GM21423 (cell line): ENCODE data around the gene ENTPD6.
"Not testable (repeated sequence)": the region's sequence is repeated elsewhere in the genome, so short reads cannot be mapped to it uniquely, and the experiment has no call there.

Source experiments
- ATAC-seq: cut with Tn5 transposase; IDR thresholded peaks from one replicate; pipeline ENCODE4 v1.9.1; 2021; ENCODE audit warnings: mild to moderate bottlenecking, moderate library complexity; ENCODE audit not compliant: unreplicated experiment

The ENTPD6 gene

DNA sequence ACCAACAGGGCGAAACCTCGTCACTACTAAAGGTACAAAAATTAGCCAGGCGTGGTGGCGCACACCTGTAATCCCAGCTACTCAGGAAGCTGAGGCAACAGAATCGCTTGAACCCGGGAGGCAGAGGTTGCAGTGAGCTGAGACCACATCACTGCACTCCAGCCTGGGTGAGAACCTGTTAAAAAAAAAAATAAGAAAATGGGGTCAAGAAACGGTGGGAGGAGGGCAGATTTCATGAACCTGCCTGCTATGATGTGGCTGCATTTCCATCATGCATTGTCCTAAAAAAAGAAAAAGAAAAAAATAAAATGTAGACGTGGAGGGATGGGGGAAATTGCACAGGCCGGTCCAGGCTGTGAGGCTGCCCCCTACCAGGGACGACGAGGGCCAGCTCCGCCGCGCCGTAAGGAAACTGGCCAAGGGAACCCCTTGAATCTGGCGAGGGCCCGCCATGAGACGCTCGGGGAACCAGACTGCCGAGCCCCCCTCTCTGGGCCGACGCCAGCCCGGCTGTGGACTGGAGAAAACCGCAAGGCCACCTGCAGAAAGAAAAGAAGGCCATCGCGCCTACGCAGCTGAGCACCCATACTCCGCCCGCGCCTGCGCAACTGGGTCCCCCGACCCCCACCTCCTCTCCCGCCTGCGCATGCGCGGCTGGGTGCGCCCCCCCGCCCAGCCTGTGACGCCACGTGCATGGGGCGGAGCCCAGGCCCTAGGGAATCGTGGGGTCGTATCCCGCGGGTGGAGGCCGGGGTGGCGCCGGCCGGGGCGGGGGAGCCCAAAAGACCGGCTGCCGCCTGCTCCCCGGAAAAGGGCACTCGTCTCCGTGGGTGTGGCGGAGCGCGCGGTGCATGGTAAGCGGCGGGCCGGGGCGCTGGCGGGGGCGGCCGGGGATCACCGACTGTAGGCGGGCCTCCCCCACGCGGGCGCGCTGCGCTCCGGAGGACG is at the start of gene ENTPD6:
TSS of gene ENTPD6 (plus strand) at position 699 of the 948 bp plus-strand sequence. CDS start 10,825 bp downstream, outside the sequence.
- ATAC-seq: peak; percentile 74

- no peak for ATAC-seq
Observed at GRCh38 chr20:25146976-25147375, 48.5 kb upstream of the ENTPD6 start.

DNA sequence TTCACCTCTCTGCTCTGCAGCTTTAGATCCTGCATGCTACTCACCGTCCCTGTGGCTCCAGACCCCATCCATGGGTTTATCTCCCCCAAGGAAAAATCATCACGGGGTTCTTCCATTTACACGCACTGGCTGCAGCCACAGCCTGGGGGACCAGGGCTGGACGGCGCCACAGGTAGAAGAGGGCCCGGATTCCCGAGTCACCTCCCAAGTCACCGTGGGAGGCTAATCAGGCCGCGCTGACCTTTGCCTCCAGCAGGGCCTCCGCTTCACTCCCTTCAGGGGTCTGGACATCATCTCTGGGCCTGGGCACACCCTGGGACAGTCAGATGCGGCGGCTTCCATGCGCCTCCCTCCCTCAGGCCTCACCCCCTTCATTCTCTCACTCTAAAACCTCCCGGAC is 47.8 kb upstream of the ENTPD6 start:
- ATAC-seq: no peak

- ATAC-seq: no peak
Observed at GRCh38 chr20:25148181-25148981, 47.1 kb upstream of the ENTPD6 start.

- no peak for ATAC-seq
Observed at GRCh38 chr20:25148982-25149846, 46.3 kb upstream of the ENTPD6 start.

DNA sequence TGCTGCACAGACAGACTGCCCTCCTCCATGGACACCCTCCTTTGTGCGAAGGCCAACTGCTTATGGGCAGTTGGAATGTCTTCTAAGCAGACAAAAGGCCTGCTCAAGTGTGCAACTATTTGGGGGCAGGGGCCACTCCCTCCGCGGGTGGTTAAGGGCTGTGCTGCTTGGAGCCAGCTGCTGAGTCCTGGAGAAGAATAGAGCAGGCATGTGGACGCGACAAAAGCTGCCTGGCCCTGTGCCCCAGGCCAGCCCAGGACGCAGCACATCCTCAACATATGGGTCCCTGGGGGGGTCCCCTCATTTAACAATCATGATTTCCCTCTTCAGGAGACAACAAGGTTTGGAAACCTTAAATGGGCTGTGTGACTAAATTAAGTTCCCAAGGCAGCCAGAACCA is 45.5 kb upstream of the ENTPD6 start:
- ATAC-seq: no peak

GRCh38 chr20:25158043-25158442 is 37.5 kb upstream of the ENTPD6 start:
- no peak for ATAC-seq

GRCh38 chr20:25160467-25160866 is 35.0 kb upstream of the ENTPD6 start:
- no peak for ATAC-seq

- ATAC-seq: no peak
Observed at GRCh38 chr20:25160897-25161296, 34.6 kb upstream of the ENTPD6 start.

DNA sequence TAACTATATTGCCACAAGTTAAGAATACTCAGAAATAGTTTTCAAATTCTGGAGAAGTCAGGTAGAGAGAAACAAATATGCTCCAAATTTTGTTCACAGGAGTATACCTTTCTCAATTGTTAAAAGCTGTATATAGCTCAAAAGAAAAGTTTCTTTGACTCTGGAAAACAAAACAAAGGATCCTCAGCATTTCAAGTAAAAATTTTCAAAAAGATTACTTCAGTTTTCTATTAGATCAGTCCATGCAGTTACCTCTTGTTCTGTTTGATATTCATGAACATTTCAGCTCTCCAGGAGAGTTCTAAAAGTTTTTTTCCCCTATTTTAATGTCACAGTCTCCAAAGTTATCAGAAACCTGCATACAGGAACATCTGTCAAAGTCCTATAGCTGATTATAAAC is 30.4 kb upstream of the ENTPD6 start:
- ATAC-seq: no peak

- not testable (repeated sequence) for ATAC-seq
Observed at GRCh38 chr20:25166105-25166782, 29.3 kb upstream of the ENTPD6 start.

DNA sequence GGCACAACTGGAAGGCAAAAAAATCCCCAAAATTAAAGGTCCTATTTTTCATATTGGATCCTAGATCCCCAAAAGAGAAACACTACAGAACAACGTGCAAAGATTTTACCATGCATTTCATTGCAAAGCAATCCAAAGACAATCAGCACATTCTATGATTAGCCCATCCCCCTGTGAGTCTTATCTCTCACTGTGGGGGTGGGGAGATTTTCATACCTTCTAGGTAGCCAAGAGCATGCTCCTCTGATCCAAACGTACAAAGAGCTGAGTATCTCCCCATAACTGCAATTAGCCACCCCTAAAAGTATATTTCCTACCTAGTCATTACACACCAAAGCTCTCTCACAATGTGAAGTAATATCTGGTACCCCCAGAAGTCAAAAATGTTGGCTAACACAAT is 22.2 kb upstream of the ENTPD6 start:
- ATAC-seq: no peak

- no peak for ATAC-seq
Observed at GRCh38 chr20:25173886-25174308, 21.6 kb upstream of the ENTPD6 start.

DNA sequence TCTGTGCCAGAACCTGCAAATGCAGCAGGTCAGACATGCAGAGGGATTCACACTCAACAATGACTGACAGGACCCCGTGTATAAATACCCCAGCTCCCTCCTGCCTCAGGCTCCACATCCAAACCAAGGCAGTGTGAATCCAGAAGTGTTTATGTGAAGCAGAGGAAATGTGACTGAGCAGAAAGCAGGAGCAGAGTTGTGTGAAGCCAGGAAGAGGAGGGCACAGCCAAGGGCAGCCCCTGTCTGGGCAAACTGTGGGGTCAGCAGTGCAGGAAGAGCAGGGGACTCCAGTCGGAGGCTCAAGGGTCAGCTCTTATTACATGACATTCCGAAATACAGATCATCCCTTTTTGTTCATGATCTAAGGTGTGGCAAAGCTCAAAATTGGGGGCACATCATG is 19.3 kb upstream of the ENTPD6 start:
- no peak for ATAC-seq

DNA sequence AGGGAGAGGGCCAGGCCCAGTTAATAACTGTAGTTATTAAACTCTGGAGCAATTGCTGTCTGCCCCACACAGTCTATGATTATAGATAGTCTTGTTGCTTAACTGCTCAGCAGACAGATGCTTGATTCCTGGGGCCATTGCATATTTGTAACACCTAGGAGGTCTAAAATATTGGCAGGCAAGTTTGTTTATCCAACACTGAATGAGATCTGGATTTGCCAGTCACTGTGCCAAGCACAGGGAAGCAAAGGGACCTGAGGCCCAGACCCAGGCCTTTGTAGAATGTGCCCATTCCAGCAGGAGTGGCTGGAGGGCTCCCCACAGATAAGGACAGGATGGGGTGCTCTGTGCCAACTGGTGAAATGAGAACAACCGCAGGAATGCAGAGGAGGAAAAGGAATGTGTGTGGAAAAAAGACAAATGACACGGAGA is 17.6 kb upstream of the ENTPD6 start:
- ATAC-seq: no peak

- no peak for ATAC-seq
Observed at GRCh38 chr20:25178563-25179438, 16.7 kb upstream of the ENTPD6 start.

GRCh38 chr20:25179439-25180089 is 15.9 kb upstream of the ENTPD6 start:
- ATAC-seq: no peak

DNA sequence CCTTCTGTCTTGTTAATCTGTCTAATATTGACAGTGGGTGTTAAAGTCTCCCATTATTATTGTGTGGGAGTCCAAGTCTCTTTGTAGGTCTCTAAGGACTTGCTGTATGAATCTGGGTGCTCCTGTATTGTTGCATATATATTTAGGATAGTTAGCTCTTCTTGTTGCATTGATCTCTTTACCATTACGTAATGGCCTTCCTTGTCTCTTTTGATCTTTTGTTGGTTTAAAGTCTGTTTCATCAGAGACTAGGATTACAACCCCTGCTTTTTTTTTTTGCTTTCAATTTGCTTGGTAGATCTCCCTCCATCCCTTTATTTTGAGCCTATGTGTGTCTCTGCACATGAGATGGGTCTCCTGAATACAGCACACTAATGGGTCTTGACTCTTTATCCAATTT is 11.1 kb upstream of the ENTPD6 start:
- ATAC-seq: not testable (repeated sequence)

GRCh38 chr20:25187220-25187619 is 8.3 kb upstream of the ENTPD6 start:
- ATAC-seq: no peak
